Neural progenitor cell (in vitro differentiated cells): ENCODE results near the gene ARHGAP8. TPM values are rescaled to one million over a fixed set of nuclear protein-coding genes. Genes with fewer than 3 reads are reported as not detected.

Experiments used
- DNase-seq: peaks from one replicate; pipeline ENCODE4 v3.0.0-alpha.2; 2016; ENCODE audit warnings: low spot score
- H2AFZ ChIP-seq: fragments of 200-600 bp; sonication (generic); replicated peaks from 2 replicates; pipeline ENCODE4 v1.6.1; 2016; ENCODE audit warnings: antibody characterized with exemption
- H3F3A ChIP-seq: fragments of 200-600 bp; sonication (generic); 2 replicates; pipeline ENCODE4 v1.6.1; 2016; ENCODE audit warnings: antibody characterized with exemption, low read depth
- H3K27ac ChIP-seq: fragments of 200-600 bp; sonication (generic); 2 replicates; pipeline ENCODE4 v1.5.1; 2016; ENCODE audit warnings: mild to moderate bottlenecking
- H3K27me3 ChIP-seq: fragments of 200-600 bp; sonication (generic); 2 replicates; pipeline ENCODE4 v1.6.1; 2016; ENCODE audit warnings: mild to moderate bottlenecking, moderate library complexity
- H3K36me3 ChIP-seq: fragments of 200-600 bp; sonication (generic); 2 replicates; pipeline ENCODE4 v1.5.1; 2016
- H3K4me1 ChIP-seq: fragments of 200-600 bp; sonication (generic); 2 replicates; pipeline ENCODE4 v1.6.1; 2016; ENCODE audit warnings: mixed run types
- H3K4me2 ChIP-seq: fragments of 200-600 bp; sonication (generic); 2 replicates; pipeline ENCODE4 v1.6.1; 2016
- H3K4me3 ChIP-seq: fragments of 200-600 bp; sonication (generic); 2 replicates; pipeline ENCODE4 v1.5.1; 2016
- H3K79me2 ChIP-seq: fragments of 200-600 bp; sonication (generic); 2 replicates; pipeline ENCODE4 v1.6.1; 2016; ENCODE audit warnings: low read depth
- H3K9ac ChIP-seq: fragments of 200-600 bp; sonication (generic); 2 replicates; pipeline ENCODE4 v1.6.1; 2016
- H3K9me3 ChIP-seq: fragments of 200-600 bp; sonication (generic); 2 replicates; pipeline ENCODE4 v1.5.1; 2016; ENCODE audit warnings: low read depth
- H4K20me1 ChIP-seq: fragments of 200-600 bp; sonication (generic); 2 replicates; pipeline ENCODE4 v1.6.1; 2016; ENCODE audit warnings: low read depth
- H3K27ac Mint-ChIP-seq: 3 replicates; pipeline ENCODE4 v1.8.0; 2021; ENCODE audit warnings: mixed read lengths
- H3K27me3 Mint-ChIP-seq: 2 replicates; pipeline ENCODE4 v1.8.0; 2022; ENCODE audit warnings: low read depth, mild to moderate bottlenecking, inconsistent platforms, moderate library complexity, mixed read lengths; ENCODE audit not compliant: insufficient read depth
- H3K36me3 Mint-ChIP-seq: 3 replicates; pipeline ENCODE4 v1.8.0; 2021; ENCODE audit warnings: mixed read lengths
- H3K4me1 Mint-ChIP-seq: 3 replicates; pipeline ENCODE4 v1.8.0; 2021; ENCODE audit warnings: mixed read lengths
- H3K4me3 Mint-ChIP-seq: 3 replicates; pipeline ENCODE4 v1.8.0; 2021; ENCODE audit warnings: mild to moderate bottlenecking, moderate library complexity, mixed read lengths
- H3K9me3 Mint-ChIP-seq: 3 replicates; pipeline ENCODE4 v1.8.0; 2020; ENCODE audit warnings: mixed read lengths
- CTCF ChIP-seq: fragments of 200-600 bp; sonication (generic); IDR thresholded peaks from 2 replicates; pipeline ENCODE4 v1.5.1; 2017; ENCODE audit warnings: antibody characterized with exemption, mild to moderate bottlenecking
- EZH2 ChIP-seq: fragments of 200-600 bp; sonication (generic); IDR thresholded peaks from 2 replicates; pipeline ENCODE4 v1.6.1; 2017; ENCODE audit warnings: antibody characterized with exemption, mild to moderate bottlenecking, moderate library complexity
- EZH2phosphoT487 ChIP-seq: fragments of 200-600 bp; sonication (generic); IDR thresholded peaks from 2 replicates; pipeline ENCODE4 v1.6.1; 2017; ENCODE audit warnings: antibody characterized with exemption
- total RNA-seq: library from RNA; depleted of rRNA; stranded (reverse); fragments of >200 nt; gene quantifications from 2 replicates; pipeline ENCODE4 v1.2.3, GENCODE V29; 2015; ENCODE audit warnings: low replicate concordance

The ARHGAP8 gene
- total RNA-seq, 1 donor from 2014 or later: 3.0 TPM

GRCh38 chr22:44793106-44793505 lies 40.7 kb downstream of the ARHGAP8 start:
- no peaks in the 10 kb centered on the region for H3K36me3 ChIP-seq
- Mint-ChIP-seq H3K27me3 (peaks cover 6% of the 10 kb centered on the region), H3K4me1 (peaks cover 23% of the 10 kb centered on the region), H3K27ac (peak overlapping the region; percentile 87), H3K4me3 (no peak overlapping the region), H3K36me3 (no peaks in the 10 kb centered on the region), H3K9me3 (no peaks in the 10 kb centered on the region)
- no peaks in the 10 kb centered on the region for H3K27me3 ChIP-seq
- no peak overlapping the region for H3K27ac ChIP-seq
- H3K4me2 ChIP-seq: no peak overlapping the region
- no peaks in the 10 kb centered on the region for H3K9me3 ChIP-seq
- H4K20me1 ChIP-seq: no peaks in the 10 kb centered on the region
- H2AFZ ChIP-seq: no peak overlapping the region
- DNase-seq: no peak
- TF ChIP-seq EZH2phosphoT487 (no peak), CTCF (no peak), EZH2 (no peak)
- H3K79me2 ChIP-seq: no peaks in the 10 kb centered on the region
- H3K4me1 ChIP-seq: peaks cover 14% of the 10 kb centered on the region
- H3F3A ChIP-seq: no peaks in the 10 kb centered on the region
- H3K4me3 ChIP-seq: no peak overlapping the region
- no peak overlapping the region for H3K9ac ChIP-seq

GRCh38 chr22:44793506-44794172 lies 41.3 kb downstream of the ARHGAP8 start:
- Mint-ChIP-seq H3K27ac (no peak overlapping the region), H3K27me3 (peaks cover 6% of the 10 kb centered on the region), H3K36me3 (no peaks in the 10 kb centered on the region), H3K4me1 (peaks cover 23% of the 10 kb centered on the region), H3K9me3 (no peaks in the 10 kb centered on the region), H3K4me3 (no peak overlapping the region)
- H3K27ac ChIP-seq: no peak overlapping the region
- peaks cover 14% of the 10 kb centered on the region for H3K4me1 ChIP-seq
- TF ChIP-seq EZH2phosphoT487 (no peak), EZH2 (no peak), CTCF (no peak)
- H3K79me2 ChIP-seq: no peaks in the 10 kb centered on the region
- no peaks in the 10 kb centered on the region for H3K36me3 ChIP-seq
- no peak overlapping the region for H3K4me2 ChIP-seq
- H2AFZ ChIP-seq: no peak overlapping the region
- no peak overlapping the region for H3K9ac ChIP-seq
- no peaks in the 10 kb centered on the region for H4K20me1 ChIP-seq
- no peaks in the 10 kb centered on the region for H3F3A ChIP-seq
- H3K27me3 ChIP-seq: no peaks in the 10 kb centered on the region
- DNase-seq: no peak
- no peaks in the 10 kb centered on the region for H3K9me3 ChIP-seq
- no peak overlapping the region for H3K4me3 ChIP-seq

- no peak for DNase-seq
- no peaks in the 10 kb centered on the region for H4K20me1 ChIP-seq
- H3K79me2 ChIP-seq: no peaks in the 10 kb centered on the region
- H3K4me2 ChIP-seq: no peak overlapping the region
- peaks cover 4% of the 10 kb centered on the region for H3K27me3 Mint-ChIP-seq
- H3K9me3 ChIP-seq: no peaks in the 10 kb centered on the region
- no peak for TF ChIP-seq EZH2
- TF ChIP-seq EZH2phosphoT487: no peak
- no peak for TF ChIP-seq CTCF
- H3K4me1 ChIP-seq: peaks cover 14% of the 10 kb centered on the region
- peaks cover 23% of the 10 kb centered on the region for H3K4me1 Mint-ChIP-seq
- H3K27ac Mint-ChIP-seq: no peak overlapping the region
- no peak overlapping the region for H3K9ac ChIP-seq
- H3F3A ChIP-seq: no peaks in the 10 kb centered on the region
- no peaks in the 10 kb centered on the region for H3K36me3 Mint-ChIP-seq
- no peak overlapping the region for H2AFZ ChIP-seq
- no peak overlapping the region for H3K4me3 Mint-ChIP-seq
- H3K36me3 ChIP-seq: no peaks in the 10 kb centered on the region
- no peaks in the 10 kb centered on the region for H3K9me3 Mint-ChIP-seq
- no peak overlapping the region for H3K27ac ChIP-seq
- H3K4me3 ChIP-seq: no peak overlapping the region
- H3K27me3 ChIP-seq: no peaks in the 10 kb centered on the region
Measured at GRCh38 chr22:44795701-44796630, 43.6 kb downstream of the ARHGAP8 start.
